ENCODE data around the gene MCF2L.

Gene MCF2L

GRCh38 chr13:113146750-113147149 is 177.7 kb downstream of the MCF2L start (continued):
- TF ChIP-seq POU6F1 (CRISPR knock-in tag; IDR thresholded peaks at IDR 0.05; ENCODE audit: borderline replicate concordance, low read depth): no peak

- ATAC-seq: no peak
- no peak for TF ChIP-seq PATZ1 (CRISPR knock-in tag; IDR thresholded peaks at IDR 0.05; ENCODE audit: borderline replicate concordance)
- no peak for TF ChIP-seq RARB (CRISPR knock-in tag; IDR thresholded peaks at IDR 0.05)
- no peak for TF ChIP-seq POU6F1 (CRISPR knock-in tag; IDR thresholded peaks at IDR 0.05; ENCODE audit: borderline replicate concordance, low read depth)
- no peak for TF ChIP-seq GLIS3 (CRISPR knock-in tag; IDR thresholded peaks at IDR 0.05)
- no peak for TF ChIP-seq ZC3H10 (CRISPR knock-in tag; IDR thresholded peaks at IDR 0.05)
- no peak for TF ChIP-seq CSRNP3 (CRISPR knock-in tag; IDR thresholded peaks at IDR 0.05)
- TF ChIP-seq CREB5 (CRISPR knock-in tag; IDR thresholded peaks at IDR 0.05; ENCODE audit: low read depth): no peak
- TF ChIP-seq TOX (CRISPR knock-in tag; IDR thresholded peaks at IDR 0.05; ENCODE audit: borderline replicate concordance): no peak
- no peak for TF ChIP-seq OSR1 (CRISPR knock-in tag; IDR thresholded peaks at IDR 0.05)
- no peak for TF ChIP-seq ZNF70 (CRISPR knock-in tag; IDR thresholded peaks at IDR 0.05)
- no peak for TF ChIP-seq TCF4 (CRISPR knock-in tag; IDR thresholded peaks at IDR 0.05; ENCODE audit: borderline replicate concordance)
- TF ChIP-seq BACH2 (CRISPR knock-in tag; IDR thresholded peaks at IDR 0.05; ENCODE audit: borderline replicate concordance): no peak
- no peak for TF ChIP-seq ZNF8 (CRISPR knock-in tag; IDR thresholded peaks at IDR 0.05)
- TF ChIP-seq ARNTL (CRISPR knock-in tag; IDR thresholded peaks at IDR 0.05; ENCODE audit: borderline replicate concordance, low read depth): no peak
- TF ChIP-seq SNAI2 (CRISPR knock-in tag; IDR thresholded peaks at IDR 0.05): no peak
- no peak for TF ChIP-seq ZNF565 (CRISPR knock-in tag; conservative IDR thresholded peaks at IDR 0.05; ENCODE audit: low read depth)
- TF ChIP-seq TSHZ2 (CRISPR knock-in tag; IDR thresholded peaks at IDR 0.05): no peak
- TF ChIP-seq ESRRG (CRISPR knock-in tag; IDR thresholded peaks at IDR 0.05): no peak
- no peak for TF ChIP-seq PPARA (CRISPR knock-in tag; IDR thresholded peaks at IDR 0.05; ENCODE audit: borderline replicate concordance)
Measured at GRCh38 chr13:113147206-113147605, 178.2 kb downstream of the MCF2L start.

- ATAC-seq: no peak
- TF ChIP-seq ISL1 (CRISPR knock-in tag; IDR thresholded peaks at IDR 0.05): no peak
- no peak for TF ChIP-seq TSHZ2 (CRISPR knock-in tag; IDR thresholded peaks at IDR 0.05)
- TF ChIP-seq CREB5 (CRISPR knock-in tag; IDR thresholded peaks at IDR 0.05; ENCODE audit: low read depth): no peak
- TF ChIP-seq CSRNP3 (CRISPR knock-in tag; IDR thresholded peaks at IDR 0.05): no peak
Measured at GRCh38 chr13:113148407-113148806, 179.4 kb downstream of the MCF2L start.
